OCI-LY7 (cell line): ENCODE data around the gene TNFAIP8. TPM values are rescaled to one million over a fixed set of nuclear protein-coding genes. Genes with fewer than 3 reads are reported as not detected.
"Not testable (repeated sequence)": the region's sequence is repeated elsewhere in the genome, so short reads cannot be mapped to it uniquely, and the experiment has no call there.

Experiments
- BruUV-seq: library from RNA; stranded (reverse); fragments of 400-500 nt; replicated peaks from 2 replicates; lab custom pipeline; 2021; lab: Mats Ljungman, UMichigan
- CTCF ChIA-PET: fragments of 300-600 bp; sonication (Branson Sonifier 250); formaldehyde crosslinking; loops from one replicate; lab custom pipeline; 2022; ENCODE audit warnings: antibody characterized with exemption; ENCODE audit not compliant: unreplicated experiment; lab: Charles Lee
- POLR2A ChIA-PET: fragments of 300-600 bp; sonication (Branson Sonifier 250); formaldehyde crosslinking; loops from one replicate; lab custom pipeline; 2022; ENCODE audit warnings: antibody characterized with exemption; lab: Charles Lee
- DNase-seq: peaks from one replicate; pipeline ENCODE4 v3.0.0-alpha.2; 2015; ENCODE audit warnings: low spot score
- H2AFZ ChIP-seq: fragments of 200-600 bp; sonication (generic), shearing (Covaris generic); 2 replicates; pipeline ENCODE4 v1.6.1; 2014; ENCODE audit warnings: mild to moderate bottlenecking, antibody characterized with exemption, low read length, moderate library complexity
- H3K27ac ChIP-seq: fragments of 200-600 bp; sonication (generic); 2 replicates; pipeline ENCODE4 v1.5.1; 2014; ENCODE audit warnings: mixed run types, low read depth, mild to moderate bottlenecking, moderate library complexity, low read length, inconsistent platforms; ENCODE audit not compliant: poor library complexity, severe bottlenecking
- H3K36me3 ChIP-seq: fragments of 200-600 bp; sonication (generic); 2 replicates; pipeline ENCODE4 v1.6.1; 2014; ENCODE audit warnings: mild to moderate bottlenecking, antibody characterized with exemption, low read length, moderate library complexity, mixed read lengths; ENCODE audit not compliant: insufficient read depth
- H3K4me1 ChIP-seq: fragments of 200-600 bp; sonication (generic); 2 replicates; pipeline ENCODE4 v1.5.1; 2014; ENCODE audit warnings: mild to moderate bottlenecking, low read length; ENCODE audit not compliant: insufficient read depth, poor library complexity, severe bottlenecking
- H3K4me2 ChIP-seq: fragments of 200-600 bp; sonication (generic); 2 replicates; pipeline ENCODE4 v1.6.1; 2014; ENCODE audit warnings: mild to moderate bottlenecking, low read length
- H3K4me3 ChIP-seq: fragments of 200-600 bp; sonication (generic); 2 replicates; pipeline ENCODE4 v1.5.1; 2014; ENCODE audit warnings: mild to moderate bottlenecking, low read depth, low read length; ENCODE audit not compliant: poor library complexity, severe bottlenecking
- H3K79me2 ChIP-seq: fragments of 200-600 bp; sonication (generic); 2 replicates; pipeline ENCODE4 v1.6.1; 2016; ENCODE audit warnings: low read depth, mild to moderate bottlenecking, low read length, moderate library complexity, mixed read lengths; ENCODE audit not compliant: insufficient read depth
- H3K9me2 ChIP-seq: fragments of 200-600 bp; sonication (generic); 2 replicates; pipeline ENCODE4 v1.6.1; 2016; ENCODE audit warnings: mild to moderate bottlenecking, low read length, mixed read lengths; ENCODE audit not compliant: insufficient read depth
- H3K9me3 ChIP-seq: fragments of 200-600 bp; sonication (generic); 2 replicates; pipeline ENCODE4 v1.6.1; 2014; ENCODE audit warnings: mild to moderate bottlenecking, mixed run types, low read length, mixed read lengths
- H4K20me1 ChIP-seq: fragments of 200-600 bp; sonication (generic); 2 replicates; pipeline ENCODE4 v1.6.1; 2014; ENCODE audit warnings: mild to moderate bottlenecking, antibody characterized with exemption, low read length, moderate library complexity, mixed read lengths; ENCODE audit not compliant: insufficient read depth
- CTCF ChIP-seq: fragments of 200-600 bp; sonication (generic); conservative IDR thresholded peaks from 2 replicates; pipeline ENCODE4 v1.5.1; 2014; ENCODE audit warnings: mild to moderate bottlenecking, antibody characterized with exemption, low read length, moderate library complexity, mixed read lengths
- EZH2phosphoT487 ChIP-seq: fragments of 200-600 bp; sonication (generic); IDR thresholded peaks from 2 replicates; pipeline ENCODE4 v1.6.1; 2018; ENCODE audit warnings: low read depth, borderline replicate concordance, mild to moderate bottlenecking, mixed run types, antibody characterized with exemption, low read length, moderate library complexity, mixed read lengths
- intact Hi-C: fragments of 100-400 bp; cut with micrococcal nuclease; formaldehyde crosslinking; loops from one replicate; pipeline ENCODE4 v1.10.0; 2022; ENCODE audit not compliant: unreplicated experiment
- total RNA-seq, 2 experiments: library from RNA; depleted of rRNA in 1 of 2; stranded (reverse); fragments of >200 nt in 1 of 2; shearing (Covaris generic) in 1 of 2; gene quantifications; 2 replicates each; pipeline ENCODE4 v1.2.3, GENCODE V29; 2014 to 2022

TNFAIP8 gene
- total RNA-seq, 2 experiments from 2014 or later, result 75.4 to 95.1 TPM

GRCh38 chr5:119420169-119420568 is 64.3 kb downstream of the TNFAIP8 start:
- DNase-seq, result no peak
- H3K4me3 ChIP-seq, result no peak overlapping the region
- no peaks in the 10 kb centered on the region for H3K36me3 ChIP-seq
- no TSS peak for BruUV-seq
- H4K20me1 ChIP-seq, result no peaks in the 10 kb centered on the region
- TF ChIP-seq CTCF, result no peak
- TF ChIP-seq EZH2phosphoT487, result no peak
- H3K27ac ChIP-seq, result no peak overlapping the region
- peaks cover 13% of the 10 kb centered on the region for H3K4me1 ChIP-seq
- POLR2A ChIA-PET, result no interaction called here
- H3K4me2 ChIP-seq, result no peak overlapping the region
- CTCF ChIA-PET, result no interaction called here
- intact Hi-C loops, result no loop called here
- H3K79me2 ChIP-seq, result no peaks in the 10 kb centered on the region
- H2AFZ ChIP-seq, result no peak overlapping the region
- H3K9me3 ChIP-seq, result no peaks in the 10 kb centered on the region
- H3K9me2 ChIP-seq, result no peaks in the 10 kb centered on the region

GRCh38 chr5:119426057-119426456 is 70.2 kb downstream of the TNFAIP8 start:
- Histone ChIP-seq H3K4me1 (no peaks in the 10 kb centered on the region), H3K9me3 (no peaks in the 10 kb centered on the region), H3K36me3 (no peaks in the 10 kb centered on the region), H3K4me3 (no peak overlapping the region), H3K4me2 (no peak overlapping the region), H4K20me1 (no peaks in the 10 kb centered on the region), H3K27ac (no peak overlapping the region), H3K9me2 (no peaks in the 10 kb centered on the region), H3K79me2 (no peaks in the 10 kb centered on the region), H2AFZ (no peak overlapping the region)
- no peak for DNase-seq
- no TSS peak for BruUV-seq
- ChIA-PET CTCF (no interaction called here), POLR2A (interaction anchor here (0.6 to 1.5 kb wide), 2 partner anchors 9 to 230 kb away, joined by 5 to 6 read pairs; no protein-coding TSS in a partner anchor)
- intact Hi-C loops, result no loop called here
- TF ChIP-seq CTCF (no peak), EZH2phosphoT487 (no peak)

- no TSS peak for BruUV-seq
- H3K9me3 ChIP-seq, result no peaks in the 10 kb centered on the region
- TF ChIP-seq CTCF, result no peak
- TF ChIP-seq EZH2phosphoT487, result no peak
- CTCF ChIA-PET, result no interaction called here
- no peaks in the 10 kb centered on the region for H3K9me2 ChIP-seq
- H3K27ac ChIP-seq, result no peak overlapping the region
- no peak overlapping the region for H3K4me3 ChIP-seq
- intact Hi-C loops, result no loop called here
- POLR2A ChIA-PET, result no interaction called here
- H3K4me1 ChIP-seq, result no peaks in the 10 kb centered on the region
- no peaks in the 10 kb centered on the region for H4K20me1 ChIP-seq
- H3K4me2 ChIP-seq, result no peak overlapping the region
- DNase-seq, result no peak
- 0 out of 2 replicates have a peak overlapping the region, but pooled peaks have one; percentile 24 for H2AFZ ChIP-seq
- H3K36me3 ChIP-seq, result no peaks in the 10 kb centered on the region
- no peaks in the 10 kb centered on the region for H3K79me2 ChIP-seq
Observed at GRCh38 chr5:119427060-119427459, 71.2 kb downstream of the TNFAIP8 start.

- H3K27ac ChIP-seq, H4K20me1 ChIP-seq, DNase-seq, H3K4me1 ChIP-seq, intact Hi-C loops, BruUV-seq, CTCF ChIA-PET, H3K79me2 ChIP-seq, H3K4me3 ChIP-seq, H3K9me3 ChIP-seq, H3K9me2 ChIP-seq, H3K36me3 ChIP-seq, H3K4me2 ChIP-seq: not testable (repeated sequence)
- 0 out of 2 replicates have a peak overlapping the region, but pooled peaks have one; percentile 24 for H2AFZ ChIP-seq
- POLR2A ChIA-PET, result interaction anchor here (0.6 kb wide), 1 partner anchor 10 kb away, joined by 6 read pairs; no protein-coding TSS in a partner anchor
Observed at GRCh38 chr5:119427596-119427995, 71.8 kb downstream of the TNFAIP8 start.
